Measurements from ENCODE around the gene DEDD. TPM values are rescaled to one million over a fixed set of nuclear protein-coding genes. Genes with fewer than 3 reads are reported as not detected.
A peak's percentile ranks its signal among the peaks of the same experiment; 100 is the strongest.

The DEDD gene
- total and polyA plus RNA-seq, 2 experiments from 2014 or later = 22.8 to 35.3 TPM

DNA sequence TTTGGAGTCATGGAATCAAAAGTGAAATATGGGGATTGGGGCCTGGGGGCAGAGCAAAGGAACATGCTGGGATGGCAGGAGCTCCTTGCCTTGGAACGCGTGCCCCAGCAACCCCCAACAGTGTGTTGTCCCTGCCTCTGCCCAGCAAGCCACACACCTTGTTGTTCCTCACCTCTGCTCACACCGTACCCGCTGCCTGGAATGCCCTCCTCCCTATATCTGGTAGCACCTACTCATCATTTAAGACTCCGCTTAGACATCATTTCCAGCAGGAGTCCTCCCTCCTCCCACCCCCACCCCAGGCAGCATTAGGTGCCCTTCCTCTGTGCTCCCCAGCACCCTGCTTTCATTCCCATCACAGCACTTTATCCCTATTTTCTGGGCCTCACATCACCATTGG is 50.9 kb downstream of the DEDD start:
- H3K9me2 ChIP-seq (ENCODE audit: insufficient read depth) = no peaks in the 10 kb centered on the region; the same call in 1 of the 2 replicates
- no peak overlapping the region; the same call in 2 of the 3 replicates for H3K4me3 Mint-ChIP-seq
- H3K4me1 Mint-ChIP-seq = peaks cover 19% of the 10 kb centered on the region
- H3K27ac Mint-ChIP-seq = no peak overlapping the region
- no peak overlapping the region for H3K4me3 ChIP-seq
- TF ChIP-seq JUNB (IDR thresholded peaks at IDR 0.05; ENCODE audit: unreplicated experiment) = no peak
- no peak for TF ChIP-seq EZH2 (IDR thresholded peaks at IDR 0.05; ENCODE audit: low read depth, unreplicated experiment)
- no peak for TF ChIP-seq NANOG (IDR thresholded peaks at IDR 0.05; ENCODE audit: borderline replicate concordance)
- TF ChIP-seq CREB1 (CRISPR knock-in tag; IDR thresholded peaks at IDR 0.05; ENCODE audit: low read depth) = no peak
- TF ChIP-seq, protein P1, sequence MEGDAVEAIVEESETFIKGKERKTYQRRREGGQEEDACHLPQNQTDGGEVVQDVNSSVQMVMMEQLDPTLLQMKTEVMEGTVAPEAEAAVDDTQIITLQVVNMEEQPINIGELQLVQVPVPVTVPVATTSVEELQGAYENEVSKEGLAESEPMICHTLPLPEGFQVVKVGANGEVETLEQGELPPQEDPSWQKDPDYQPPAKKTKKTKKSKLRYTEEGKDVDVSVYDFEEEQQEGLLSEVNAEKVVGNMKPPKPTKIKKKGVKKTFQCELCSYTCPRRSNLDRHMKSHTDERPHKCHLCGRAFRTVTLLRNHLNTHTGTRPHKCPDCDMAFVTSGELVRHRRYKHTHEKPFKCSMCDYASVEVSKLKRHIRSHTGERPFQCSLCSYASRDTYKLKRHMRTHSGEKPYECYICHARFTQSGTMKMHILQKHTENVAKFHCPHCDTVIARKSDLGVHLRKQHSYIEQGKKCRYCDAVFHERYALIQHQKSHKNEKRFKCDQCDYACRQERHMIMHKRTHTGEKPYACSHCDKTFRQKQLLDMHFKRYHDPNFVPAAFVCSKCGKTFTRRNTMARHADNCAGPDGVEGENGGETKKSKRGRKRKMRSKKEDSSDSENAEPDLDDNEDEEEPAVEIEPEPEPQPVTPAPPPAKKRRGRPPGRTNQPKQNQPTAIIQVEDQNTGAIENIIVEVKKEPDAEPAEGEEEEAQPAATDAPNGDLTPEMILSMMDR (conservative IDR thresholded peaks at IDR 0.05; ENCODE audit: low read depth in 2 of 2) = no peak
- no peak for TF ChIP-seq ZNF114 (CRISPR knock-in tag; IDR thresholded peaks at IDR 0.05)
- TF ChIP-seq EZH2phosphoT487 (IDR thresholded peaks at IDR 0.05; ENCODE audit: unreplicated experiment) = no peak
- no peak for TF ChIP-seq STAT1 (IDR thresholded peaks at IDR 0.05; ENCODE audit: unreplicated experiment)
- TF ChIP-seq POLR2AphosphoS5 (IDR thresholded peaks at IDR 0.05; ENCODE audit: low read depth) = no peak
- TF ChIP-seq, protein P2, sequence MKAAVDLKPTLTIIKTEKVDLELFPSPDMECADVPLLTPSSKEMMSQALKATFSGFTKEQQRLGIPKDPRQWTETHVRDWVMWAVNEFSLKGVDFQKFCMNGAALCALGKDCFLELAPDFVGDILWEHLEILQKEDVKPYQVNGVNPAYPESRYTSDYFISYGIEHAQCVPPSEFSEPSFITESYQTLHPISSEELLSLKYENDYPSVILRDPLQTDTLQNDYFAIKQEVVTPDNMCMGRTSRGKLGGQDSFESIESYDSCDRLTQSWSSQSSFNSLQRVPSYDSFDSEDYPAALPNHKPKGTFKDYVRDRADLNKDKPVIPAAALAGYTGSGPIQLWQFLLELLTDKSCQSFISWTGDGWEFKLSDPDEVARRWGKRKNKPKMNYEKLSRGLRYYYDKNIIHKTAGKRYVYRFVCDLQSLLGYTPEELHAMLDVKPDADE (IDR thresholded peaks at IDR 0.05) = no peak
- TF ChIP-seq ZNF331 (CRISPR knock-in tag; IDR thresholded peaks at IDR 0.05; ENCODE audit: low read depth) = no peak
- no peaks in the 10 kb centered on the region; the same call in 2 of the 3 replicates for H3K36me3 Mint-ChIP-seq (ENCODE audit: low read depth)
- H3K27me3 Mint-ChIP-seq (ENCODE audit: insufficient read depth, low read depth, poor library complexity) = peaks cover 18% of the 10 kb centered on the region
- peaks cover 5% of the 10 kb centered on the region; the same call in 1 of the 2 replicates for H3F3A ChIP-seq (replicated peaks; ENCODE audit: low read depth)
- no peak overlapping the region for H3K27ac ChIP-seq (ENCODE audit: low read depth)
- no peaks in the 10 kb centered on the region for H3K36me3 ChIP-seq (ENCODE audit: insufficient read depth)
- peaks cover 11% of the 10 kb centered on the region for H3K4me1 ChIP-seq (ENCODE audit: insufficient read depth)
- no peaks in the 10 kb centered on the region for H3K27me3 ChIP-seq (ENCODE audit: insufficient read depth)
- no peak for DNase-seq (ENCODE audit: low spot score)
- no peaks in the 10 kb centered on the region for H4K20me1 ChIP-seq (replicated peaks; ENCODE audit: insufficient read depth)
- no peak overlapping the region for H2AFZ ChIP-seq
- no peaks in the 10 kb centered on the region for H3K79me2 ChIP-seq (replicated peaks; ENCODE audit: insufficient read depth)
- H3K4me2 ChIP-seq = no peak overlapping the region
- no peak for ATAC-seq
- no peaks in the 10 kb centered on the region; the same call in 2 of the 3 replicates for H3K9me3 Mint-ChIP-seq

DNA sequence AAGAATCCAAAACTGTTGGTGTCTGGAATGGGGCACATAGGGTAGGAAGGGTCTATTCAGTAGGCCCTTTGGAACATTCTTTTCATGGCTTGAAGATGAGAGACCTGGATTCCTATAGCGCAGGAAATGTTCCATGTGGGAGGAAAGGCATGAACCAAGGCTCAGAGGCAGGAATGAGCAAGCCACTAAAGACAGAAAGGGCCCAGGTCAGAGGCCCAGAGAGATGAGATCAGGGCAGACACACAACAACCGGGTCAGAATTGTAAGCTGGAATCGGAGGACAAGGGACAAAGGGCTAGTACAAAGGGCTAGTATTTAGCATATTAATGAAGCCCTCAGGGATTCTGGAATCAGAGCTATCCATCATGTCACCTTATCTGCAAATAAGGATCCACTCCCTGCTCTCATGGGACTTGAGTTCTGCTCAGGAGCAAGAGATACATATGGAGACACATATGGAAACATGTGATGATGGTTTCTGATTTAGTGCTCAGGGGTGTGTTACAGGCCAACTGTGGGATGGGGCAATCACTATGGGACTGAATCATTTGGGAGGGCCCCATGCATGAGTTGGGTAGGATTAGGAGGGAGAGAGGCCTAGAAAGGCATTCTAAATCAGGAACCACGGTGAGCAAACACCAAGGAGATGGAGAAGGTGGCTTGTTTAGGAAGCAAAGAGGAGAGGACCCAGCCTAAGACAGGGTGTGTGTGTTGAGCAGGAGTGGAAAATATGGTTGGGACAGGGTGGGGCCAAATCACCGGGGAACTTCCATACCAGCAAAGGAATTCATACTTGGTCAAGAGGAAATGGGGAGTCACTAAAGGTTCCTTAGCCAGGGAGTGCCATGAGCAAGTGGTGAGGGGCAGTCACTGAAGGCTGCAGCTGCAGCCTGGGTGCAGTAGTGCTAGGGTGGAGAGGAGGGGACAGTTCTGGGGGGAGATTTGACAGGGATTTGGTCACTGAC is 51.7 kb downstream of the DEDD start:
- H4K20me1 ChIP-seq (replicated peaks; ENCODE audit: insufficient read depth) = no peaks in the 10 kb centered on the region
- H3K4me3 Mint-ChIP-seq = no peak overlapping the region; the same call in 2 of the 3 replicates
- no peak overlapping the region for H3K4me3 ChIP-seq
- peak overlapping the region; percentile 92 for H2AFZ ChIP-seq
- no peaks in the 10 kb centered on the region for H3K36me3 ChIP-seq (ENCODE audit: insufficient read depth)
- H3K4me2 ChIP-seq = no peak overlapping the region; the same call in 1 of the 2 replicates
- H3K9me3 Mint-ChIP-seq = no peaks in the 10 kb centered on the region; the same call in 2 of the 3 replicates
- no peak overlapping the region for H3K27ac ChIP-seq (ENCODE audit: low read depth)
- H3K9me2 ChIP-seq (ENCODE audit: insufficient read depth) = no peaks in the 10 kb centered on the region; the same call in 1 of the 2 replicates
- peaks cover 5% of the 10 kb centered on the region; the same call in 1 of the 2 replicates for H3F3A ChIP-seq (replicated peaks; ENCODE audit: low read depth)
- H3K4me1 ChIP-seq (ENCODE audit: insufficient read depth) = peaks cover 8% of the 10 kb centered on the region; the same call in 1 of the 2 replicates
- DNase-seq (ENCODE audit: low spot score) (no peak), ATAC-seq (no peak)
- peaks cover 16% of the 10 kb centered on the region for H3K27me3 Mint-ChIP-seq (ENCODE audit: insufficient read depth, low read depth, poor library complexity)
- H3K27me3 ChIP-seq (ENCODE audit: insufficient read depth) = no peaks in the 10 kb centered on the region
- H3K4me1 Mint-ChIP-seq = peaks cover 12% of the 10 kb centered on the region
- H3K79me2 ChIP-seq (replicated peaks; ENCODE audit: insufficient read depth) = no peaks in the 10 kb centered on the region
- no peaks in the 10 kb centered on the region; the same call in 2 of the 3 replicates for H3K36me3 Mint-ChIP-seq (ENCODE audit: low read depth)
- no peak overlapping the region for H3K27ac Mint-ChIP-seq
- TF ChIP-seq STAT1 (IDR thresholded peaks at IDR 0.05; ENCODE audit: unreplicated experiment) (no peak), POLR2AphosphoS5 (IDR thresholded peaks at IDR 0.05; ENCODE audit: low read depth) (no peak), NANOG (IDR thresholded peaks at IDR 0.05; ENCODE audit: borderline replicate concordance) (no peak), EZH2phosphoT487 (IDR thresholded peaks at IDR 0.05; ENCODE audit: unreplicated experiment) (no peak), ZNF331 (CRISPR knock-in tag; IDR thresholded peaks at IDR 0.05; ENCODE audit: low read depth) (no peak), CREB1 (CRISPR knock-in tag; IDR thresholded peaks at IDR 0.05; ENCODE audit: low read depth) (no peak), ZNF114 (CRISPR knock-in tag; IDR thresholded peaks at IDR 0.05) (no peak)
- TF ChIP-seq, protein P1 (conservative IDR thresholded peaks at IDR 0.05; ENCODE audit: low read depth in 2 of 2) = no peak
